ENCODE data around the gene SH3GL1. TPM values are rescaled to one million over a fixed set of nuclear protein-coding genes. Genes with fewer than 3 reads are reported as not detected.
A peak's percentile ranks its signal among the peaks of the same experiment; 100 is the strongest.

The SH3GL1 gene
- polyA plus RNA-seq, 1 donor (not counting 4 experiments of a cell fraction or from before 2014, with no cell fraction given), result 47.4 TPM

DNA sequence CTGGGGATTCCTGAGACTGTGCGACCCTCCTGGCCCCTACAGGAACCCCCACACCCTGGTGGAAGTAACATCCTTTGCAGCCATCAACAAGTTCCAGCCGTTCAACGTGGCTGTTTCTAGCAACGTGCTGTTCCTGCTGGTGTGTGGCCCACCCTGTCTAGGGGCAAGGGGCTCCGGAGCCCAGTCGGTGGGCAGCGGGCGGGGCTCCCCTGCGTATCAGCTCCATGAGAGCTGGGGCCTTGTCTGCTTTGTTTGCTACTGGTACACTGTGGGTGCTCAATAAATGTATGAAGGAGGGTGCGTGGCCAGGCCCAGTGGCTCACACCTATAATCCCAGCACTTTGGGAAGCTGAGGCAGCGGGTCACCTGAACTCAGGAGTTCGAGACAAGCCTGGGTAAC is 46.1 kb downstream of the SH3GL1 start:
- TF ChIP-seq, protein P1, sequence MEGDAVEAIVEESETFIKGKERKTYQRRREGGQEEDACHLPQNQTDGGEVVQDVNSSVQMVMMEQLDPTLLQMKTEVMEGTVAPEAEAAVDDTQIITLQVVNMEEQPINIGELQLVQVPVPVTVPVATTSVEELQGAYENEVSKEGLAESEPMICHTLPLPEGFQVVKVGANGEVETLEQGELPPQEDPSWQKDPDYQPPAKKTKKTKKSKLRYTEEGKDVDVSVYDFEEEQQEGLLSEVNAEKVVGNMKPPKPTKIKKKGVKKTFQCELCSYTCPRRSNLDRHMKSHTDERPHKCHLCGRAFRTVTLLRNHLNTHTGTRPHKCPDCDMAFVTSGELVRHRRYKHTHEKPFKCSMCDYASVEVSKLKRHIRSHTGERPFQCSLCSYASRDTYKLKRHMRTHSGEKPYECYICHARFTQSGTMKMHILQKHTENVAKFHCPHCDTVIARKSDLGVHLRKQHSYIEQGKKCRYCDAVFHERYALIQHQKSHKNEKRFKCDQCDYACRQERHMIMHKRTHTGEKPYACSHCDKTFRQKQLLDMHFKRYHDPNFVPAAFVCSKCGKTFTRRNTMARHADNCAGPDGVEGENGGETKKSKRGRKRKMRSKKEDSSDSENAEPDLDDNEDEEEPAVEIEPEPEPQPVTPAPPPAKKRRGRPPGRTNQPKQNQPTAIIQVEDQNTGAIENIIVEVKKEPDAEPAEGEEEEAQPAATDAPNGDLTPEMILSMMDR (optimal IDR thresholded peaks at IDR 0.05 in 1 of 3, IDR thresholded peaks at IDR 0.05 in 1 of 3, conservative IDR thresholded peaks at IDR 0.05 in 1 of 3; ENCODE audit: extremely low read depth in 1 of 3, insufficient read depth in 2 of 3, low read length in 3 of 3), result no peak
- TF ChIP-seq EZH2 (IDR thresholded peaks at IDR 0.05; ENCODE audit: low read length), result no peak
- no peak overlapping the region for H3K27ac ChIP-seq (ENCODE audit: control insufficient read depth, insufficient read depth, low read length)
- no peaks in the 10 kb centered on the region for H3K4me1 ChIP-seq (ENCODE audit: control insufficient read depth, extremely low read depth, insufficient read depth, low read length)
- no peaks in the 10 kb centered on the region for H3K27me3 ChIP-seq (ENCODE audit: control insufficient read depth, extremely low read depth, insufficient read depth, low read length)
- no peaks in the 10 kb centered on the region for H3K9me1 ChIP-seq (ENCODE audit: control insufficient read depth, extremely low read depth, insufficient read depth, low read length)
- H3K79me2 ChIP-seq (ENCODE audit: control insufficient read depth, insufficient read depth, low read length), result no peaks in the 10 kb centered on the region
- no peak overlapping the region for H3K9ac ChIP-seq (ENCODE audit: control insufficient read depth, extremely low read depth, insufficient read depth, low read length)
- H3K4me2 ChIP-seq (ENCODE audit: control insufficient read depth, extremely low read depth, insufficient read depth, low read depth, low read length), result no peak overlapping the region
- H3K4me3 ChIP-seq (ENCODE audit: control insufficient read depth in 2 of 3, extremely low read depth in 1 of 3, insufficient read depth in 2 of 3, low read depth in 1 of 3, low read length in 3 of 3), result no peak overlapping the region
- H2AFZ ChIP-seq (ENCODE audit: control insufficient read depth, low read length), result no peak overlapping the region
- FAIRE-seq (no peak), DNase-seq (ENCODE audit: low read depth, low spot score) (no peak)
- H4K20me1 ChIP-seq (ENCODE audit: control insufficient read depth, extremely low read depth, insufficient read depth, low read length), result no peaks in the 10 kb centered on the region
- peaks cover under 1 to 4% of the 10 kb centered on the region in 2 experiments for H3K36me3 ChIP-seq (ENCODE audit: control insufficient read depth in 2 of 2, extremely low read depth in 1 of 2, insufficient read depth in 2 of 2, low read length in 2 of 2)
- dilution Hi-C loops (cut with MboI; ENCODE audit: extremely low pct_ligation_motif_present, low sequenced_read_pairs), result no loop called here
- H3K9me3 ChIP-seq (ENCODE audit: control insufficient read depth, low read depth, low read length), result no peaks in the 10 kb centered on the region

DNA sequence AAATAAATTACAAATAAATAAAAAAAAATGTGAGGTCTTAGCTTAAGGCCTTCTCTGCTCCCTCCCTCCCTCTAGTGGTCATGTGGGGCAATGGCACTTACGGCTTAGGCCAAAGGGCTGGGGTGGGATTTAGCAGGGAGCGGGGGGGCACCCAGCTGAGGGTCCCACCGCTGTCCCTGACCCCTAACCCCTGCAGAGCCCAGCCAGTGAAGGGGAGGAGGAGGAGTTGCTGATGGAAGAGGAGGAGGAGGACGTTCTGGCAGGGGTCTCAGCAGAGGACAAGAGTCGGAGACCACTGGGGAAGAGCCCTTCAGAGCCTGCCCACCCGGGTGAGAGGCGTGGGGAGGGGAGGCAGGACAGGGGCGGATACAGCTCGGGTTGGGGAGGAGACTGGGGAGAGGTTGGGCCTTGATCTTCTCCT is 47.6 kb downstream of the SH3GL1 start:
- no peak overlapping the region for H3K4me2 ChIP-seq (ENCODE audit: control insufficient read depth, extremely low read depth, insufficient read depth, low read depth, low read length)
- no peak overlapping the region for H2AFZ ChIP-seq (ENCODE audit: control insufficient read depth, low read length)
- no peaks in the 10 kb centered on the region for H3K27me3 ChIP-seq (ENCODE audit: control insufficient read depth, extremely low read depth, insufficient read depth, low read length)
- H3K9ac ChIP-seq (ENCODE audit: control insufficient read depth, extremely low read depth, insufficient read depth, low read length), result no peak overlapping the region
- H3K4me1 ChIP-seq (ENCODE audit: control insufficient read depth, extremely low read depth, insufficient read depth, low read length), result no peaks in the 10 kb centered on the region
- no peaks in the 10 kb centered on the region for H3K36me3 ChIP-seq (ENCODE audit: control insufficient read depth in 2 of 2, extremely low read depth in 1 of 2, insufficient read depth in 2 of 2, low read length in 2 of 2)
- H3K9me1 ChIP-seq (ENCODE audit: control insufficient read depth, extremely low read depth, insufficient read depth, low read length), result no peaks in the 10 kb centered on the region
- no peaks in the 10 kb centered on the region for H3K79me2 ChIP-seq (ENCODE audit: control insufficient read depth, insufficient read depth, low read length)
- no peak for FAIRE-seq
- H3K4me3 ChIP-seq (ENCODE audit: control insufficient read depth in 2 of 3, extremely low read depth in 1 of 3, insufficient read depth in 2 of 3, low read depth in 1 of 3, low read length in 3 of 3), result no peak overlapping the region
- TF ChIP-seq, protein P1 (optimal IDR thresholded peaks at IDR 0.05 in 1 of 3, IDR thresholded peaks at IDR 0.05 in 1 of 3, conservative IDR thresholded peaks at IDR 0.05 in 1 of 3; ENCODE audit: extremely low read depth in 1 of 3, insufficient read depth in 2 of 3, low read length in 3 of 3), result peak; percentile 73 to 74 (median 74)
- TF ChIP-seq EZH2 (IDR thresholded peaks at IDR 0.05; ENCODE audit: low read length), result no peak
- H3K9me3 ChIP-seq (ENCODE audit: control insufficient read depth, low read depth, low read length), result no peaks in the 10 kb centered on the region
- DNase-seq (ENCODE audit: low read depth, low spot score), result no peak
- no peaks in the 10 kb centered on the region for H4K20me1 ChIP-seq (ENCODE audit: control insufficient read depth, extremely low read depth, insufficient read depth, low read length)
- dilution Hi-C loops (cut with MboI; ENCODE audit: extremely low pct_ligation_motif_present, low sequenced_read_pairs), result no loop called here
- H3K27ac ChIP-seq (ENCODE audit: control insufficient read depth, insufficient read depth, low read length), result no peak overlapping the region

All from keratinocyte (primary cell).